Transverse colon (tissue), 4 donors: ENCODE measurements around the gene NCDN. TPM values are rescaled to one million over a fixed set of nuclear protein-coding genes. Genes with fewer than 3 reads are reported as not detected.

Experiments used
- DNase-seq: peaks from one replicate; pipeline ENCODE4 v3.0.0-alpha.2; 2019
- H3K27ac ChIP-seq, 4 donors: fragments of 200-600 bp; sonication (generic); 2 replicates each; pipeline ENCODE4 v1.5.1; 2016 to 2018; ENCODE audit warnings: inconsistent platforms in 4 of 4
- H3K27me3 ChIP-seq: fragments of 200-600 bp; sonication (generic); 2 replicates; pipeline ENCODE4 v1.5.1; 2017; ENCODE audit warnings: inconsistent platforms
- H3K36me3 ChIP-seq, 4 donors: fragments of 200-600 bp; sonication (generic); 2 replicates each; pipeline ENCODE4 v1.5.1; 2017 to 2019; ENCODE audit warnings: inconsistent platforms in 4 of 4
- H3K4me1 ChIP-seq, 4 donors: fragments of 200-600 bp; sonication (generic); 2 replicates each; pipeline ENCODE4 v1.5.1; 2017 to 2020; ENCODE audit warnings: inconsistent platforms in 4 of 4
- H3K4me3 ChIP-seq, 4 donors: fragments of 200-600 bp; sonication (generic); 1 replicate in 1 of 4; 2 replicates in 3 of 4; pipeline versions ENCODE4 v1.5.1 to v1.6.1; 2017 to 2019; ENCODE audit warnings: inconsistent platforms in 4 of 4
- H3K9me3 ChIP-seq, 2 donors: fragments of 200-600 bp; sonication (generic); 2 replicates each; pipeline ENCODE4 v1.5.1; 2017 to 2019; ENCODE audit warnings: inconsistent platforms in 2 of 2
- CTCF ChIP-seq, 5 experiments: fragments of 200-600 bp in 3 of 5; fragments of 450-650 bp in 2 of 5; sonication (generic) in 3 of 5; IDR thresholded peaks; 1 replicate in 2 of 5; 2 replicates in 3 of 5; pipeline ENCODE4 v1.5.1; 2016 to 2017; ENCODE audit warnings: antibody characterized with exemption in 5 of 5, inconsistent platforms in 3 of 5, mild to moderate bottlenecking in 2 of 5, moderate library complexity in 1 of 5
- EP300 ChIP-seq: sonication (generic); formaldehyde crosslinking; IDR thresholded peaks from one replicate; pipeline ENCODE4 v1.6.1; 2017; ENCODE audit warnings: antibody characterized with exemption, low read depth
- POLR2A ChIP-seq: fragments of 450-650 bp; IDR thresholded peaks from one replicate; pipeline ENCODE4 v1.6.1; 2016; ENCODE audit warnings: antibody characterized with exemption, mild to moderate bottlenecking, moderate library complexity
- POLR2AphosphoS5 ChIP-seq, 3 donors: sonication (generic); formaldehyde crosslinking; IDR thresholded peaks; one replicate each; pipeline ENCODE4 v1.6.1; 2016; ENCODE audit warnings: antibody characterized with exemption in 3 of 3
- WGBS, 2 donors: methylation state at CpG; one replicate each; pipeline ENCODE4 v1.1.5; 2018; ENCODE audit warnings: low coverage in 1 of 2; 5-methylcytosine and 5-hydroxymethylcytosine counted together
- in situ Hi-C, 4 donors: fragments of 200-750 bp; cut with MboI; loops; one replicate each; pipeline versions ENCODE4 v1.15.0 to v1.15.1; 2017; ENCODE audit warnings: low sequenced_read_pairs in 3 of 4, low pct_ligation_motif_present in 1 of 4, low pct_unique_long_range_greater_than_20kb in 1 of 4
- intact Hi-C: fragments of 100-400 bp; cut with DNase I; formaldehyde crosslinking; loops from one replicate; pipeline ENCODE4 v1.15.1; 2023; ENCODE audit warnings: low total_unique reads
- total RNA-seq, 4 donors: library from RNA; depleted of rRNA; stranded (reverse); fragments of >200 nt; gene quantifications; one replicate each; pipeline ENCODE4 v1.1.0, GENCODE V29; 2016

NCDN gene
- total RNA-seq, 4 donors from 2014 or later = 6.7 to 11.3 (median 9.5) TPM

DNA sequence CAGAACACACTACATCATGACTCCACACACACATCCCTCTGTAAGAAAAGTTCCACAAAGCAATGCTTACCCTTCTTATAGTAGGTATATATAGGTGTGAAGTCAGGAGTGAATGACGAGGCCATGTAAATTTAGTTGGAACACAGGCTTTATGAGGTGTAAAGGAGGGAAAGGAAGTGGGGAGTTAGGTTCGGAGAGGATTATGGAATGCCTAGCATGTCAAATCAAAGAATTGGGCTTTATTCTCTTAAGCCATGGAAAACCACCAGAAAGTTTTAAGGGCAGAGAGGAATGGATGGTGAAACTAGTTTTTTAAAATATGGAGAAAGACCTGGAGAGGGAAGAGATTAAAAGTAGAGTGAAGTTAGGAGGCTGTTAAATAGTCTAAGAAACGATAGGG, 41.8 kb downstream of the NCDN start:
- no peak overlapping the region for H3K4me3 ChIP-seq
- in situ Hi-C loops (no loop called here), intact Hi-C loops (no loop called here)
- no peaks in the 10 kb centered on the region for H3K27me3 ChIP-seq
- H3K9me3 ChIP-seq = no peaks in the 10 kb centered on the region
- H3K36me3 ChIP-seq = peaks cover 0 to 32% (median 12%) of the 10 kb centered on the region in 4 donors
- TF ChIP-seq CTCF (IDR thresholded peaks at IDR 0.05) = no peak
- TF ChIP-seq POLR2A = no peak
- TF ChIP-seq POLR2AphosphoS5 (IDR thresholded peaks at IDR 0.05) = no peak
- TF ChIP-seq EP300 = no peak
- H3K4me1 ChIP-seq = no peaks in the 10 kb centered on the region
- WGBS, 2 donors = 65 to 79% methylated on average over 2 to 3 of the region's 3 CpGs
- DNase-seq = no peak
- H3K27ac ChIP-seq = no peak overlapping the region

GRCh38 chr1:35600593-35600992, 43.0 kb downstream of the NCDN start:
- Histone ChIP-seq H3K27ac (no peak overlapping the region), H3K4me1 (no peaks in the 10 kb centered on the region), H3K9me3 (no peaks in the 10 kb centered on the region), H3K36me3 (peaks cover 0 to 39% (median 16%) of the 10 kb centered on the region in 4 donors), H3K27me3 (no peaks in the 10 kb centered on the region), H3K4me3 (no peak overlapping the region)
- intact Hi-C loops (no loop called here), in situ Hi-C loops (no loop called here)
- WGBS, 2 donors = 90 to 91% methylated on average over 2 to 3 of the region's 3 CpGs
- TF ChIP-seq CTCF (IDR thresholded peaks at IDR 0.05) (no peak), POLR2AphosphoS5 (IDR thresholded peaks at IDR 0.05) (no peak), EP300 (no peak), POLR2A (no peak)
- DNase-seq = no peak

GRCh38 chr1:35603468-35603867, 45.9 kb downstream of the NCDN start:
- Histone ChIP-seq H3K4me3 (no peak overlapping the region), H3K9me3 (no peaks in the 10 kb centered on the region), H3K36me3 (peaks cover 0 to 60% (median 26%) of the 10 kb centered on the region in 4 donors), H3K4me1 (no peaks in the 10 kb centered on the region), H3K27ac (no peak overlapping the region), H3K27me3 (no peaks in the 10 kb centered on the region)
- no peak for DNase-seq
- in situ Hi-C loops (no loop called here), intact Hi-C loops (no loop called here)
- WGBS, 2 donors = 70% methylated on average over 3 of the region's 3 CpGs; no CpG with 5 or more reads in 1 of the 2 donors
- TF ChIP-seq EP300 (no peak), POLR2A (no peak), CTCF (IDR thresholded peaks at IDR 0.05) (no peak), POLR2AphosphoS5 (IDR thresholded peaks at IDR 0.05) (no peak)

GRCh38 chr1:35603941-35604340, 46.3 kb downstream of the NCDN start:
- intact Hi-C loops = no loop called here
- Histone ChIP-seq H3K4me1 (no peaks in the 10 kb centered on the region), H3K36me3 (peaks cover 0 to 65% (median 28%) of the 10 kb centered on the region in 4 donors), H3K27ac (no peak overlapping the region), H3K4me3 (no peak overlapping the region), H3K27me3 (no peaks in the 10 kb centered on the region), H3K9me3 (no peaks in the 10 kb centered on the region)
- in situ Hi-C loops = no loop called here
- WGBS, 2 donors = 86% methylated on average over 4 of the region's 4 CpGs
- TF ChIP-seq POLR2A (no peak), CTCF (IDR thresholded peaks at IDR 0.05) (no peak), POLR2AphosphoS5 (IDR thresholded peaks at IDR 0.05) (no peak), EP300 (no peak)
- no peak for DNase-seq
